Keratinocyte (primary cell): ENCODE results near the gene NLRP1. TPM values are rescaled to one million over a fixed set of nuclear protein-coding genes. Genes with fewer than 3 reads are reported as not detected.

ENCODE experiments used
- DNase-seq: peaks from one replicate; pipeline ENCODE4 v3.0.0-alpha.2; 2011; ENCODE audit warnings: low read depth, missing footprints, low spot score
- FAIRE-seq: peaks from 2 replicates; lab custom pipeline; 2011; peaks lifted over from hg19 to GRCh38; lab: Jason Lieb, UNC
- H2AFZ ChIP-seq: 2 replicates; pipeline ENCODE4 v1.6.0; 2012; ENCODE audit warnings: low read length, control low read depth, inconsistent platforms; ENCODE audit not compliant: control insufficient read depth
- H3K27ac ChIP-seq: 2 replicates; pipeline ENCODE4 v1.5.1; 2011; ENCODE audit warnings: low read length; ENCODE audit not compliant: control insufficient read depth, insufficient read depth
- H3K27me3 ChIP-seq: 3 replicates; pipeline ENCODE4 v1.6.0; 2011; ENCODE audit warnings: low read length; ENCODE audit not compliant: control insufficient read depth, insufficient read depth; ENCODE audit errors: extremely low read depth
- H3K36me3 ChIP-seq, 2 experiments: 2 replicates in 1 of 2; 3 replicates in 1 of 2; pipeline ENCODE4 v1.5.1; 2011; ENCODE audit warnings: low read length in 2 of 2, mild to moderate bottlenecking in 1 of 2; ENCODE audit not compliant: control insufficient read depth in 2 of 2, insufficient read depth in 2 of 2; ENCODE audit errors: extremely low read depth in 1 of 2
- H3K4me1 ChIP-seq: 3 replicates; pipeline ENCODE4 v1.5.1; 2011; ENCODE audit warnings: low read length; ENCODE audit not compliant: control insufficient read depth, insufficient read depth; ENCODE audit errors: extremely low read depth
- H3K4me2 ChIP-seq: 3 replicates; pipeline ENCODE4 v1.6.0; 2011; ENCODE audit warnings: low read depth, low read length; ENCODE audit not compliant: control insufficient read depth, insufficient read depth; ENCODE audit errors: extremely low read depth
- H3K4me3 ChIP-seq, 3 experiments: fragments of 200-600 bp in 1 of 3; sonication (generic) in 1 of 3; 2 replicates in 2 of 3; 3 replicates in 1 of 3; pipeline ENCODE4 v1.5.1; 2011 to 2016; ENCODE audit warnings: low read length in 3 of 3, mild to moderate bottlenecking in 3 of 3, control low read depth in 2 of 3, inconsistent platforms in 1 of 3, low read depth in 1 of 3, mixed read lengths in 1 of 3, mixed run types in 1 of 3, moderate library complexity in 1 of 3; ENCODE audit not compliant: control insufficient read depth in 2 of 3, insufficient read depth in 2 of 3; ENCODE audit errors: extremely low read depth in 1 of 3
- H3K79me2 ChIP-seq: 2 replicates; pipeline ENCODE4 v1.6.0; 2012; ENCODE audit warnings: low read length; ENCODE audit not compliant: control insufficient read depth, insufficient read depth
- H3K9ac ChIP-seq: 3 replicates; pipeline ENCODE4 v1.6.0; 2011; ENCODE audit warnings: low read length; ENCODE audit not compliant: control insufficient read depth, insufficient read depth; ENCODE audit errors: extremely low read depth
- H3K9me1 ChIP-seq: 3 replicates; pipeline ENCODE4 v1.6.0; 2011; ENCODE audit warnings: low read length; ENCODE audit not compliant: control insufficient read depth, insufficient read depth; ENCODE audit errors: extremely low read depth
- H3K9me3 ChIP-seq: 2 replicates; pipeline ENCODE4 v1.5.1; 2012; ENCODE audit warnings: low read depth, low read length; ENCODE audit not compliant: control insufficient read depth
- H4K20me1 ChIP-seq: 3 replicates; pipeline ENCODE4 v1.6.0; 2011; ENCODE audit warnings: low read length; ENCODE audit not compliant: control insufficient read depth, insufficient read depth; ENCODE audit errors: extremely low read depth
- EZH2 ChIP-seq: IDR thresholded peaks from one replicate; pipeline ENCODE4 v1.6.1; 2012; ENCODE audit warnings: inconsistent platforms, mild to moderate bottlenecking, low read length, moderate library complexity
- dilution Hi-C: fragments of 300-500 bp; cut with MboI; formaldehyde crosslinking; loops from one replicate; pipeline ENCODE4 v1.7.0; 2020; ENCODE audit warnings: low sequenced_read_pairs; ENCODE audit not compliant: extremely low pct_ligation_motif_present
- polyA plus RNA-seq, 5 experiments: library from polyadenylated mRNA; depleted of rRNA in 3 of 5; stranded (reverse) in 3 of 5; stranded (forward) in 1 of 5; unstranded in 1 of 5; fragments of >200 nt; gene quantifications; 1 replicate in 1 of 5; 2 replicates in 3 of 5; 3 replicates in 1 of 5; pipeline versions ENCODE4 v1.2.1 to v1.2.3, GENCODE V29; 2011 to 2012; ENCODE audit warnings: missing spikeins in 2 of 5, low read depth in 1 of 5, low replicate concordance in 1 of 5
- TF ChIP-seq, protein P1 (sequence below), 3 experiments: IDR thresholded peaks in 1 of 3; conservative IDR thresholded peaks in 1 of 3; optimal IDR thresholded peaks in 1 of 3; 2 replicates in 2 of 3; 3 replicates in 1 of 3; pipeline versions ENCODE3 to v1.5.1; 2011; ENCODE audit warnings: low read length in 3 of 3, mild to moderate bottlenecking in 3 of 3, moderate library complexity in 2 of 3, control low read depth in 1 of 3, inconsistent platforms in 1 of 3; ENCODE audit not compliant: insufficient read depth in 2 of 3; ENCODE audit errors: extremely low read depth in 1 of 3

Gene NLRP1
- polyA plus RNA-seq, 1 donor (not counting 4 experiments of a cell fraction or from before 2014, with no cell fraction given) = 20.1 TPM

- no peak overlapping the region for H3K4me3 ChIP-seq
- H2AFZ ChIP-seq = no peak overlapping the region
- no peaks in the 10 kb centered on the region for H3K9me3 ChIP-seq
- H3K79me2 ChIP-seq = no peaks in the 10 kb centered on the region
- peaks cover 25 to 30% of the 10 kb centered on the region in 2 experiments for H3K36me3 ChIP-seq
- no peaks in the 10 kb centered on the region for H3K27me3 ChIP-seq
- DNase-seq (no peak), FAIRE-seq (no peak)
- peaks cover 12% of the 10 kb centered on the region for H3K4me1 ChIP-seq
- no peak overlapping the region for H3K9ac ChIP-seq
- no peak overlapping the region for H3K4me2 ChIP-seq
- no peak overlapping the region for H3K27ac ChIP-seq
- H4K20me1 ChIP-seq = no peaks in the 10 kb centered on the region
- dilution Hi-C loops = no loop called here
- peaks cover 2% of the 10 kb centered on the region for H3K9me1 ChIP-seq
- TF ChIP-seq, protein P1, sequence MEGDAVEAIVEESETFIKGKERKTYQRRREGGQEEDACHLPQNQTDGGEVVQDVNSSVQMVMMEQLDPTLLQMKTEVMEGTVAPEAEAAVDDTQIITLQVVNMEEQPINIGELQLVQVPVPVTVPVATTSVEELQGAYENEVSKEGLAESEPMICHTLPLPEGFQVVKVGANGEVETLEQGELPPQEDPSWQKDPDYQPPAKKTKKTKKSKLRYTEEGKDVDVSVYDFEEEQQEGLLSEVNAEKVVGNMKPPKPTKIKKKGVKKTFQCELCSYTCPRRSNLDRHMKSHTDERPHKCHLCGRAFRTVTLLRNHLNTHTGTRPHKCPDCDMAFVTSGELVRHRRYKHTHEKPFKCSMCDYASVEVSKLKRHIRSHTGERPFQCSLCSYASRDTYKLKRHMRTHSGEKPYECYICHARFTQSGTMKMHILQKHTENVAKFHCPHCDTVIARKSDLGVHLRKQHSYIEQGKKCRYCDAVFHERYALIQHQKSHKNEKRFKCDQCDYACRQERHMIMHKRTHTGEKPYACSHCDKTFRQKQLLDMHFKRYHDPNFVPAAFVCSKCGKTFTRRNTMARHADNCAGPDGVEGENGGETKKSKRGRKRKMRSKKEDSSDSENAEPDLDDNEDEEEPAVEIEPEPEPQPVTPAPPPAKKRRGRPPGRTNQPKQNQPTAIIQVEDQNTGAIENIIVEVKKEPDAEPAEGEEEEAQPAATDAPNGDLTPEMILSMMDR (optimal IDR thresholded peaks at IDR 0.05 in 1 of 3, IDR thresholded peaks at IDR 0.05 in 1 of 3, conservative IDR thresholded peaks at IDR 0.05 in 1 of 3; ENCODE audit: extremely low read depth in 1 of 3, insufficient read depth in 2 of 3, low read length in 3 of 3) = peak in 1 of 3 experiments; percentile 3
- TF ChIP-seq EZH2 = no peak
Measured at GRCh38 chr17:5522476-5522875, 61.8 kb downstream of the NLRP1 start.

GRCh38 chr17:5516060-5516792 lies 68.1 kb downstream of the NLRP1 start:
- Histone ChIP-seq H3K4me3 (no peak overlapping the region), H3K79me2 (no peaks in the 10 kb centered on the region), H3K9me1 (no peaks in the 10 kb centered on the region), H3K4me2 (peak overlapping the region; percentile 49), H4K20me1 (no peaks in the 10 kb centered on the region), H3K36me3 (peaks cover 12 to 23% of the 10 kb centered on the region in 2 experiments), H3K27ac (peak overlapping the region; percentile 54), H3K4me1 (peaks cover 17% of the 10 kb centered on the region), H3K27me3 (no peaks in the 10 kb centered on the region), H3K9ac (no peak overlapping the region), H3K9me3 (no peaks in the 10 kb centered on the region), H2AFZ (no peak overlapping the region)
- FAIRE-seq = peak; percentile 85
- TF ChIP-seq, protein P1 (optimal IDR thresholded peaks at IDR 0.05 in 1 of 3, IDR thresholded peaks at IDR 0.05 in 1 of 3, conservative IDR thresholded peaks at IDR 0.05 in 1 of 3; ENCODE audit: extremely low read depth in 1 of 3, insufficient read depth in 2 of 3, low read length in 3 of 3) = no peak
- no peak for TF ChIP-seq EZH2
- dilution Hi-C loops = no loop called here
- DNase-seq = peak; percentile 79
